A673 (cell line): ENCODE results near the gene IBTK. TPM values are rescaled to one million over a fixed set of nuclear protein-coding genes. Genes with fewer than 3 reads are reported as not detected.
A peak's percentile ranks its signal among the peaks of the same experiment; 100 is the strongest.
"Not testable (repeated sequence)": the region's sequence is repeated elsewhere in the genome, so short reads cannot be mapped to it uniquely, and the experiment has no call there.

Experiments used
- BruUV-seq: library from RNA; stranded (reverse); fragments of 400-500 nt; replicated peaks from 2 replicates; lab custom pipeline; 2021; lab: Mats Ljungman, UMichigan
- CTCF ChIA-PET: fragments of 300-600 bp; sonication (Branson Sonifier 250); formaldehyde crosslinking; loops from one replicate; lab custom pipeline; 2022; ENCODE audit warnings: antibody characterized with exemption; lab: Charles Lee
- POLR2A ChIA-PET: fragments of 300-600 bp; sonication (Branson Sonifier 250); formaldehyde crosslinking; loops from one replicate; lab custom pipeline; 2022; ENCODE audit warnings: antibody characterized with exemption; ENCODE audit not compliant: low non-redundant PET; lab: Charles Lee
- DNase-seq: peaks from one replicate; pipeline ENCODE4 v3.0.0-alpha.2; 2015; ENCODE audit warnings: low spot score
- H3K27ac ChIP-seq: fragments of 200-600 bp; sonication (generic); 2 replicates; pipeline ENCODE4 v1.5.1; 2016; ENCODE audit warnings: mixed run types, low read depth, mild to moderate bottlenecking, mixed read lengths, antibody characterized with exemption, low read length; ENCODE audit not compliant: poor library complexity, severe bottlenecking
- H3K27me3 ChIP-seq: fragments of 200-600 bp; sonication (generic); replicated peaks from 2 replicates; pipeline ENCODE4 v1.6.1; 2017; ENCODE audit warnings: mixed run types, low read depth, mild to moderate bottlenecking, mixed read lengths, antibody characterized with exemption, low read length; ENCODE audit not compliant: insufficient read depth, poor library complexity
- H3K36me3 ChIP-seq: fragments of 200-600 bp; sonication (generic); 2 replicates; pipeline ENCODE4 v1.6.1; 2016; ENCODE audit warnings: mixed run types, mild to moderate bottlenecking, mixed read lengths, antibody characterized with exemption, low read length; ENCODE audit not compliant: insufficient read depth, poor library complexity, severe bottlenecking
- H3K4me1 ChIP-seq: fragments of 200-600 bp; sonication (generic); 2 replicates; pipeline ENCODE4 v1.6.1; 2017; ENCODE audit warnings: mixed run types, mild to moderate bottlenecking, mixed read lengths, antibody characterized with exemption, low read length; ENCODE audit not compliant: insufficient read depth, poor library complexity, severe bottlenecking
- H3K4me3 ChIP-seq: fragments of 200-600 bp; sonication (generic); 2 replicates; pipeline ENCODE4 v1.5.1; 2016; ENCODE audit warnings: low read depth, mixed run types, mild to moderate bottlenecking, mixed read lengths, low read length; ENCODE audit not compliant: poor library complexity, severe bottlenecking
- H3K9me3 ChIP-seq: fragments of 200-600 bp; sonication (generic); 2 replicates; pipeline ENCODE4 v1.6.1; 2016; ENCODE audit warnings: mixed run types, low read depth, mild to moderate bottlenecking, mixed read lengths, antibody characterized with exemption, low read length; ENCODE audit not compliant: poor library complexity, severe bottlenecking
- EZH2 ChIP-seq: fragments of 200-600 bp; sonication (generic); IDR thresholded peaks from 2 replicates; pipeline ENCODE4 v1.6.1; 2017; ENCODE audit warnings: borderline replicate concordance, low read depth, mild to moderate bottlenecking, mixed read lengths, antibody characterized with exemption, low read length; ENCODE audit not compliant: poor library complexity, severe bottlenecking
- intact Hi-C: fragments of 100-400 bp; cut with micrococcal nuclease; formaldehyde crosslinking; loops from one replicate; pipeline ENCODE4 v1.10.0; 2022; ENCODE audit not compliant: unreplicated experiment
- total RNA-seq: library from RNA; stranded (reverse); gene quantifications from 2 replicates; pipeline ENCODE4 v1.2.3, GENCODE V29; 2021
- TF ChIP-seq, protein P1 (sequence below): fragments of 300-800, 200-600 bp; sonication (generic); conservative IDR thresholded peaks from 2 replicates; pipeline ENCODE4 v1.5.1; 2017; ENCODE audit warnings: low read depth, mild to moderate bottlenecking, antibody characterized with exemption, low read length, moderate library complexity, mixed read lengths

IBTK gene
- total RNA-seq, 1 experiment from 2014 or later = 41.3 TPM

DNA sequence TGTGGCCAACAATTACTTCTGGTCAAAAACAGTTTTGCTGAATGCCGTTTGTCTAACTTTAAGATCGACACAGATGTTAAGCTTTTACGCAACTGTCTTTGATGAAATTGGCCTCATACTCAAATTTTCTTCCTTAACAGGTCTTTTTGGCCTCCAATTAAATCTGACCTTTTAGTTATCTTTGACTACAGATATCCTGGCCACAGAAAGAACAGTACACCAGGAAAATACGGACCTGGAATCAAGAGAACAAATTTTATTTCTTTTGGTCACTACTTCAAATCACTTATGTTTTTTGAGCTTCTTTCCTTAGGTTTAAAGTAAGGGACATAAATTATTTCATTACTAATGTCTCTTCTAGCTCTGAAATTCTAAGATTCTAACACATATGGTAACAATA is 49.8 kb downstream of the IBTK start:
- ChIA-PET POLR2A (no interaction called here), CTCF (no interaction called here)
- no peak overlapping the region for H3K27ac ChIP-seq
- TF ChIP-seq, protein P1, sequence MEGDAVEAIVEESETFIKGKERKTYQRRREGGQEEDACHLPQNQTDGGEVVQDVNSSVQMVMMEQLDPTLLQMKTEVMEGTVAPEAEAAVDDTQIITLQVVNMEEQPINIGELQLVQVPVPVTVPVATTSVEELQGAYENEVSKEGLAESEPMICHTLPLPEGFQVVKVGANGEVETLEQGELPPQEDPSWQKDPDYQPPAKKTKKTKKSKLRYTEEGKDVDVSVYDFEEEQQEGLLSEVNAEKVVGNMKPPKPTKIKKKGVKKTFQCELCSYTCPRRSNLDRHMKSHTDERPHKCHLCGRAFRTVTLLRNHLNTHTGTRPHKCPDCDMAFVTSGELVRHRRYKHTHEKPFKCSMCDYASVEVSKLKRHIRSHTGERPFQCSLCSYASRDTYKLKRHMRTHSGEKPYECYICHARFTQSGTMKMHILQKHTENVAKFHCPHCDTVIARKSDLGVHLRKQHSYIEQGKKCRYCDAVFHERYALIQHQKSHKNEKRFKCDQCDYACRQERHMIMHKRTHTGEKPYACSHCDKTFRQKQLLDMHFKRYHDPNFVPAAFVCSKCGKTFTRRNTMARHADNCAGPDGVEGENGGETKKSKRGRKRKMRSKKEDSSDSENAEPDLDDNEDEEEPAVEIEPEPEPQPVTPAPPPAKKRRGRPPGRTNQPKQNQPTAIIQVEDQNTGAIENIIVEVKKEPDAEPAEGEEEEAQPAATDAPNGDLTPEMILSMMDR = no peak
- no peak for TF ChIP-seq EZH2
- no peaks in the 10 kb centered on the region for H3K27me3 ChIP-seq
- H3K4me1 ChIP-seq = peaks cover 5% of the 10 kb centered on the region
- intact Hi-C loops = no loop called here
- no peaks in the 10 kb centered on the region for H3K9me3 ChIP-seq
- no TSS peak for BruUV-seq
- peaks cover 93% of the 10 kb centered on the region for H3K36me3 ChIP-seq
- DNase-seq = no peak
- no peak overlapping the region for H3K4me3 ChIP-seq

DNA sequence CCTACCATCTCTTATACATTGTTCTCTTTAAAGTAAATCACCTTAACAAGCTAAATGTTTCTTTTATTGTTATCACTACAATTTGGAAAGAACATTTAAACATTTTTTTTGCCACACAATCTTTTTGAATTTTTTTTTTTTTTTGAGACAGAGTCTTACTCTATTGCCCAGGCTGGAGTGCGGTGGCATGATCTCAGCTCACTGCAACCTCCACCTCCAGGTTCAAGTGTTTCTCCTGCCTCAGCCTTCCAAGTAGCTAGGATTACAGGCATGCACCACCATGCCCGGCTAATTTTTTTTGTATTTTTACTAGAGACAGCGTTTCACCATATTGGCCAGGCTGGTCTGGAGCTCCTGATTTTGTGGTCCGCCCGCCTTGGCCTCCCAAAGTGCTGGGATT is 50.3 kb downstream of the IBTK start:
- H3K4me3 ChIP-seq, CTCF ChIA-PET, H3K9me3 ChIP-seq, H3K27ac ChIP-seq, intact Hi-C loops, POLR2A ChIA-PET, BruUV-seq, H3K4me1 ChIP-seq, H3K27me3 ChIP-seq, DNase-seq: not testable (repeated sequence)
- peaks cover 92% of the 10 kb centered on the region for H3K36me3 ChIP-seq

DNA sequence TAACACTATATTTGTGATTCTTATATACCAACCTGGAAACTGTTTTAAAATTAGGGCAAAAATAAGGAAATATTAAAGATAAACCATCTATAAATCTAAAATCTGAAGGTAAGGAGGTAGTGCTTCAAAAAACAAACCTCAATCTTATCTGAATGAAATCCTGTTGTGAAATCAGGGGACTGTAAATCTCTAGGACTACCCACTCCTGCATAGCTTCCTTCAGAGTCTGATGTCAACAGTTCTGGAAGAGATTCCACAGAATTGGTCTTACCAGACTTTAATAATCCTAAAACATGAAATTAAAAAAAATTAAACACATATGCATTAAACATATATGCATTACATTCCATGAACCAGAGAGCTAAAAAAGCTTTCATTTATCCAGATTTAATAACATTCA is 51.4 kb downstream of the IBTK start:
- no peaks in the 10 kb centered on the region for H3K27me3 ChIP-seq
- ChIA-PET POLR2A (interaction anchor here (0.7 kb wide), 1 partner anchor 147 kb away, joined by 3 read pairs; no protein-coding TSS in a partner anchor), CTCF (no interaction called here)
- peak overlapping the region; percentile 17 for H3K27ac ChIP-seq
- intact Hi-C loops = no loop called here
- TF ChIP-seq, protein P1 = no peak
- no peak for TF ChIP-seq EZH2
- no peak overlapping the region for H3K4me3 ChIP-seq
- peaks cover 5% of the 10 kb centered on the region for H3K4me1 ChIP-seq
- no peaks in the 10 kb centered on the region for H3K9me3 ChIP-seq
- DNase-seq = no peak
- no TSS peak for BruUV-seq
- peaks cover 90% of the 10 kb centered on the region for H3K36me3 ChIP-seq

DNA sequence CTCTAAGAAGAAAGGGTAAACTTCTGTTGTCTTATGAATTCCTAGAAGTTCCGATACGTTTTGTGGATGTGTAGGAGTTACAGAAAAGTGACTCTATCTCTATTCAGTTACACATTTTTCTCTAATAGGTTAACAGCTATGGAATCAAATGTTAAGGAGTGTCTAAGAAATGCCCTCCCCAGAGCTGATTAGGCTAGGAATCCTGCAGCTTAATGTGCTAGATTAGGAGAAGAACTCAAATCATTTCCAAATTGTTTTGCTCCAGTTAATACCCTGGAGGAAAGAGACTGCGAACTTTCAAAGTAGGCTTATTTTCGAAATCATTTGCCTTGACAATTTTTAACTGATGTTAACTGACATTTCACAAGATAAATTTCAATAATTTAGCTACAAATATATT is 51.9 kb downstream of the IBTK start:
- Histone ChIP-seq H3K4me1 (peaks cover 5% of the 10 kb centered on the region), H3K27ac (peak overlapping the region; percentile 17), H3K36me3 (peaks cover 92% of the 10 kb centered on the region), H3K27me3 (no peaks in the 10 kb centered on the region), H3K9me3 (no peaks in the 10 kb centered on the region), H3K4me3 (no peak overlapping the region)
- ChIA-PET CTCF (no interaction called here), POLR2A (interaction anchor here (0.7 kb wide), 1 partner anchor 147 kb away, joined by 3 read pairs; no protein-coding TSS in a partner anchor)
- no TSS peak for BruUV-seq
- TF ChIP-seq EZH2 = no peak
- TF ChIP-seq, protein P1 = no peak
- DNase-seq = no peak
- intact Hi-C loops = no loop called here
